ENCODE measurements around the gene SLC38A8.

GRCh38 chr16:84085773-84086172 is 43.2 kb upstream of the SLC38A8 start:
- TF ChIP-seq, protein P1, sequence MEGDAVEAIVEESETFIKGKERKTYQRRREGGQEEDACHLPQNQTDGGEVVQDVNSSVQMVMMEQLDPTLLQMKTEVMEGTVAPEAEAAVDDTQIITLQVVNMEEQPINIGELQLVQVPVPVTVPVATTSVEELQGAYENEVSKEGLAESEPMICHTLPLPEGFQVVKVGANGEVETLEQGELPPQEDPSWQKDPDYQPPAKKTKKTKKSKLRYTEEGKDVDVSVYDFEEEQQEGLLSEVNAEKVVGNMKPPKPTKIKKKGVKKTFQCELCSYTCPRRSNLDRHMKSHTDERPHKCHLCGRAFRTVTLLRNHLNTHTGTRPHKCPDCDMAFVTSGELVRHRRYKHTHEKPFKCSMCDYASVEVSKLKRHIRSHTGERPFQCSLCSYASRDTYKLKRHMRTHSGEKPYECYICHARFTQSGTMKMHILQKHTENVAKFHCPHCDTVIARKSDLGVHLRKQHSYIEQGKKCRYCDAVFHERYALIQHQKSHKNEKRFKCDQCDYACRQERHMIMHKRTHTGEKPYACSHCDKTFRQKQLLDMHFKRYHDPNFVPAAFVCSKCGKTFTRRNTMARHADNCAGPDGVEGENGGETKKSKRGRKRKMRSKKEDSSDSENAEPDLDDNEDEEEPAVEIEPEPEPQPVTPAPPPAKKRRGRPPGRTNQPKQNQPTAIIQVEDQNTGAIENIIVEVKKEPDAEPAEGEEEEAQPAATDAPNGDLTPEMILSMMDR (IDR thresholded peaks at IDR 0.05; ENCODE audit: low read depth, low read length) = no peak
- 0 out of 2 replicates have a peak, but pooled peaks have one; percentile 37 for TF ChIP-seq EZH2phosphoT487 (IDR thresholded peaks at IDR 0.05; ENCODE audit: low read depth)
